GM19023 (cell line): ENCODE measurements around the gene LRIT1.

Source experiments
- ATAC-seq: cut with Tn5 transposase; IDR thresholded peaks from one replicate; pipeline ENCODE4 v1.9.1; 2021; ENCODE audit warnings: mild to moderate bottlenecking, moderate library complexity; ENCODE audit not compliant: unreplicated experiment

Gene LRIT1

DNA sequence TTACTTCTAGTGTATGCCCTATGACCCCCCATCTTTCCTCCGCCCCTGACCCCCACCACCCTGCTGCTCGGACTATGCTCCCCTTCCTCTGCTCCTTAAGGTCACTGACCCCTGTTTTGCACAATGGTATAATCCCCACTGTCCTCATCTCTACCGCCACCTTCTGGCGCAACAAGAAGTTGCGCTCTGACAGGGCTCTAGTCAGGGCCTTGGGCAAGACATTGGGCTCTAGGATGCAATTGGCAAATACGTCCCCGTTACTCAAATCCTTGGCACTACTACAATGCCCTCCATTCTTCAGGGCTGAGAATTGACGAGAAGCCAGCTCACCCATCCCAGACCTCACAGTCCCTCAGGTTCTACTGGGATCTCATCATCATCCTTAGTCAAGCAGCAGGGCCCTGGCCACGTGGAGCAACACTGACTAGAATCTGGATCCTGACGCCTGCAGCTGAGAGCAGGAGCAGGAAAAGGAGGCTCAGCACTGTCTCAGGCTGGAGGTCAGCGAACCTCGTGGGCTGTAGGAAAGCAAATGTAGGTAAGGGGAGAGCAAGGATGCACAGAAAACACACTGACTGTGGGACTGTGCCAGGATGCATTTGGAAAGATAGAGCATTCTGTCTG lies 26.6 kb downstream of the LRIT1 start:
- peak; percentile 79 for ATAC-seq

DNA sequence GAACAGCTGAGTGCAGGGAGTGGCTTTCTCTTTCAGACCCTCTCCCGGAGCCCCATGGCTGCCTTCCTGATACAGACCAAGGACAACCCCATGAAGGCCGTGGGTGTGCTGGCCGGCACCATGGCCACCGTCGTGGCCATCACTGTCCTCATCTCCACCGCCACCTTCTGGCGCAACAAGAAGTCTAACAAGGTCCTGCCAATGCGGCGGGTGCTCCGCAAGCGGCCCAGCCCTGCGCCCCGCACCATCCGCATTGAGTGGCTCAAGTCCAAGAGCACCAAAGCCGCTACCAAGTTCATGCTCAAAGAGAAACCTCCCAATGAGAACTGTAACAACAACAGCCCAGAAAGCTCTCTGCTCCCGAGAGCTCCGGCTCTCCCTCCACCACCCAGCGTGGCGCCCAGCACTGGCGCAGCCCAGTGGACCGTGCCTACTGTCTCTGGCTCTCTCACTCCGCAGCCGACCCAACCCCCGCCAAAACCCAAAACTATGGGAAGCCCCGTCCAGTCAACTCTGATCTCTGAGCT lies 27.2 kb downstream of the LRIT1 start:
- peak; percentile 6 for ATAC-seq

DNA sequence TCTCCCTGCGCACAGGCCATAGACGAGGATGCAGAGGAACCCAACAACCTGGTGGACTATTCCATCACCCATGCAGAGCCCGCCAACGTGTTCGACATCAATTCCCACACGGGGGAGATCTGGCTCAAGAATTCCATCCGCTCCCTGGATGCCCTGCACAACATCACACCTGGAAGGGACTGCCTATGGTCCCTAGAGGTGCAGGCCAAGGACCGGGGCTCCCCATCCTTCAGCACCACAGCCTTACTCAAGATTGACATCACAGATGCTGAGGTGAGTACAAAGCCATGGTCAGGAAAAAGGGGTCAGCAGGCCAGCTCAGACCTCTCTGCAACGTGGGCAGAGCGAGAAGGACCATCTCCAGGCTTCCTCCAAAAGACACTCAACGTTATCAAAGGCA lies 28.3 kb downstream of the LRIT1 start:
- ATAC-seq = no peak

DNA sequence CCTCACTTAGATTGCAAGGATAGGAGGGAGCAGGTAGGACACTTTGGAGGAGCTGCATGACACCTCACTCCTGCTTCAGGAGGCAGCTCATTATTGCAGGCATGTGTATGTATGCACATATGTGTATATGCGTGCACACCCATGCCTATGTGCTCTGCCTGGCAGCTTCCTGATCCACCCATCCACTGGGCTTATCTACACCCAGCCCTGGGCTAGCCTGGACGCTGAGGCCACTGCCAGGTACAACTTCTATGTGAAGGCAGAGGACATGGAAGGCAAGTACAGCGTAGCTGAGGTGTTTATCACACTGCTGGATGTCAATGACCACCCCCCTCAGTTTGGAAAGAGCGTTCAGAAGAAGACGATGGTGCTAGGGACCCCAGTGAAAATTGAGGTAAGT lies 29.3 kb downstream of the LRIT1 start:
- no peak for ATAC-seq

DNA sequence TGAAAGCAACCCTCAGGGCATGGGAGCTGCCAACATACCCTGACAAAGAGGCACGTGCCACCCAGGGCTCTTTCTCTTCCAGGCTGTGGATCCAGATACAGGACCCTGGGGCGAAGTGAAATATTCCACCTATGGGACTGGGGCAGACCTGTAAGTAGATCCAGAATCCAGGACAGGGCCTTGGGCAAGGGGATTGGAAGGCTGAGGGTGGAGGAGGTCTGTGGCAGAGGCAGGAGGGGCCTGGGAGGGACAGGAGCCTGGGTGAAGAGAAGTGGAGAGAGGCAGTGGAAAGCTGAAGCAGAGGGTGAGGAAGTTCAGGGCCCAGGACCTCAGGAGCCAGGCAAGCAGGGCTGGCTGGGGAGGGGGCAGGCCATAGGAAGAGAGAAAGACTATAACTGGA lies 29.8 kb downstream of the LRIT1 start:
- ATAC-seq = no peak

- no peak for ATAC-seq
Observed at GRCh38 chr10:84208023-84208422, 33.3 kb downstream of the LRIT1 start.

GRCh38 chr10:84205853-84206525 lies 35.4 kb downstream of the LRIT1 start:
- no peak for ATAC-seq

GRCh38 chr10:84205049-84205852 lies 36.1 kb downstream of the LRIT1 start:
- ATAC-seq = peak; percentile 69

GRCh38 chr10:84204610-84205009 lies 36.7 kb downstream of the LRIT1 start:
- no peak for ATAC-seq

GRCh38 chr10:84204122-84204521 lies 37.2 kb downstream of the LRIT1 start:
- no peak for ATAC-seq

DNA sequence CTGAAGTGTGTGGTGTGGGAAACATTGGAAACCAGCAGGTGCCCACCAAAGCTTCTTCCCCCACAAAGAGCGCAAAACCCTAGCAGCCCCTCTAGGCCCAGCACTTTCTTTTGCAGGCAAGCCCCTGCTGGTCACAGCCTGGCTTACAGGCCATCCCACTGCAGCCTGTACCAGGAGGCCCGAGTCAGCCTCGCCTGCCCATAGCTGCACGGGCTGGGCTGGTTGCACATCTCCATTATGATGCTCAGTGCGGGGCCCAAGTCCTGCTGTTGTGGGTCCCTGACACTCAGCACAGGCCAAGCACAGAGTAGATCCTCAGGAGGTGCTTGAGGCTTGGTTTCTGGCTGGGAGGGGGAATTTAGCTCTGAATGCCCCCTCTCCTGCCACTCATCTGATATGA lies 39.0 kb downstream of the LRIT1 start:
- ATAC-seq = no peak

DNA sequence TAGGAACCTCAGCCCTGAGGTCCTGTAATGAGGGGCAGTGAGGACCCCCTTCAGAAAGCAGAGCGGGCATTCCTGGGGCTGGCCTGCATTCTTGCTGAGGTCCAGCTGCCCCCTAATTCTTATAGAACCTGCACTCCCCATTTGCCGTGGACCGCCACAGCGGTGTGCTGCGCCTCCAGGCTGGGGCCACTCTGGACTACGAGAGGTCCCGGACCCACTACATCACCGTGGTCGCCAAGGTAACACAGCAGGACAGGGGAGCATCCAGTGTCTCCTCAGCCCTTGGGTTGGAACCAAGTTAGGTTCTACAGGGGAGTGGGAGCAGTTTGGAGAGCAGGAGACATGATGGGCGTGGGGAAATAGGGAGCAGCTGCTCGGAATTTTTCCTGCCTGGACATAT lies 39.7 kb downstream of the LRIT1 start:
- ATAC-seq = no peak

GRCh38 chr10:84201244-84201606 lies 40.1 kb downstream of the LRIT1 start:
- ATAC-seq = no peak

- no peak for ATAC-seq
Observed at GRCh38 chr10:84200537-84201243, 40.7 kb downstream of the LRIT1 start.

- no peak for ATAC-seq
Observed at GRCh38 chr10:84198206-84198915, 43.0 kb downstream of the LRIT1 start.

- ATAC-seq = no peak
Observed at GRCh38 chr10:84197643-84198042, 43.7 kb downstream of the LRIT1 start.

DNA sequence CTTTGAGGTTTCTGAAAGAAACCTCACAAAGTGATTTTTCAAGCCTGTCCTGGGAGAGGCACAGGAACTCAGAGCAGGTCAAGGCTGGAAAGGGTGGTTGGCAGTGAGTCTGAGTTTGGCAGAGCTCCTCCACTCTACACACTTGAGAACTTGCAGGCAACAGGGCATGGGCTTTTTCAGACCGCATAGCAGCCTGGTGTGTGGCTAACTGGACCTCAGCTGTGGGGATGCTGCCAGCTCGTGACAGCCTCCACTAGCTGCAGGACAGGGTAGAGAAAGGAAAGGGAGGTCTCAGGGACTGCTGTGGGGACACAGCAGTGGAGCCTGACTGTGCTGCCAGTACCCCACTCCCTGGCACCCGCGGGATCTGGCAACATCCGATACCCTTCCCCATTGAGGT lies 44.4 kb downstream of the LRIT1 start:
- no peak for ATAC-seq

DNA sequence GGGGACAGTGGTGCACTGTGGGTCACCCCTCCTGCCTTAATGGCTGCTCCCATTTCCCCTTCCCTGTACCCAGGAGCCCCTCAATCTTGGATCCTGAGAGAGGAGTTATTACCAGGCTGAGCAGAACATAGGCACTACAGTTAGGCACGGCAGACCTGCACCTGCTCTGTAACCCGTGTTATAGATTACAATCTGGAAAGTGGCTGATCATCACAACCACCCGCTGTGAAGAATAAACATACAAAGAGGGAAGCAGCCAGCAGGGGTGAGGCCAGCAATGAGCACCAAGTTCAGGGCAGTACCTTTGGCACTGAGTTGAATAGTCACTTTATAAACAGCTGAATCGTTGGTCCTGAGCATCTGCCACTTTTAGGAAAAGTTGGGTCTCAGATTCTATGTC lies 45.3 kb downstream of the LRIT1 start:
- no peak for ATAC-seq

- no peak for ATAC-seq
Observed at GRCh38 chr10:84195044-84195830, 46.1 kb downstream of the LRIT1 start.
